ENCODE results near the gene AKAP11. TPM values are rescaled to one million over a fixed set of nuclear protein-coding genes. Genes with fewer than 3 reads are reported as not detected.

AKAP11 gene
- polyA plus RNA-seq, 3 donors = 29.0 to 41.4 (median 39.2) TPM

- peak; percentile 15 for DNase-seq
Observed at GRCh38 chr13:42333613-42334328, 61.8 kb downstream of the AKAP11 start.

GRCh38 chr13:42334329-42334706, 62.4 kb downstream of the AKAP11 start:
- DNase-seq = no peak

- DNase-seq = no peak
Observed at GRCh38 chr13:42337808-42338600, 66.1 kb downstream of the AKAP11 start.

GRCh38 chr13:42345367-42345766, 73.4 kb downstream of the AKAP11 start:
- DNase-seq = no peak

- no peak for DNase-seq
Observed at GRCh38 chr13:42348576-42348975, 76.6 kb downstream of the AKAP11 start.

GRCh38 chr13:42350141-42350540, 78.2 kb downstream of the AKAP11 start:
- DNase-seq = no peak

- no peak for DNase-seq
Observed at GRCh38 chr13:42354241-42355091, 82.5 kb downstream of the AKAP11 start.

- no peak for DNase-seq
Observed at GRCh38 chr13:42355092-42355485, 83.1 kb downstream of the AKAP11 start.

- DNase-seq = no peak
Observed at GRCh38 chr13:42355491-42356183, 83.7 kb downstream of the AKAP11 start.

- no peak for DNase-seq
Observed at GRCh38 chr13:42356184-42356575, 84.2 kb downstream of the AKAP11 start.

GRCh38 chr13:42360046-42360574, 88.2 kb downstream of the AKAP11 start:
- no peak for DNase-seq

- DNase-seq = no peak
Observed at GRCh38 chr13:42361701-42362100, 89.7 kb downstream of the AKAP11 start.

GRCh38 chr13:42363941-42364612, 92.1 kb downstream of the AKAP11 start:
- DNase-seq = no peak

- DNase-seq = no peak
Observed at GRCh38 chr13:42364613-42365000, 92.7 kb downstream of the AKAP11 start.

GRCh38 chr13:42367831-42368230, 95.9 kb downstream of the AKAP11 start:
- no peak for DNase-seq

- DNase-seq = no peak
Observed at GRCh38 chr13:42369071-42369797, 97.3 kb downstream of the AKAP11 start.

GRCh38 chr13:42370229-42370628, 98.3 kb downstream of the AKAP11 start:
- DNase-seq = no peak

Measured in renal pelvis (tissue), 4 donors.